Gastrocnemius medialis (tissue), 4 donors: ENCODE results near the gene PPP1R16B.

Experiments
- POLR2A ChIP-seq, 2 donors: fragments of 450-650 bp; IDR thresholded peaks; one replicate each; pipeline ENCODE4 v1.6.1; 2017; ENCODE audit warnings: antibody characterized with exemption in 2 of 2, mild to moderate bottlenecking in 2 of 2, moderate library complexity in 2 of 2
- TF ChIP-seq, protein P1 (sequence below), 5 experiments: fragments of 450-650 bp in 3 of 5; fragments of 200-600 bp in 2 of 5; sonication (generic) in 2 of 5; IDR thresholded peaks in 4 of 5; conservative IDR thresholded peaks in 1 of 5; 1 replicate in 4 of 5; 2 replicates in 1 of 5; pipeline ENCODE4 v1.5.1; 2016 to 2019; ENCODE audit warnings: antibody characterized with exemption in 5 of 5, mild to moderate bottlenecking in 3 of 5, moderate library complexity in 3 of 5

DNA sequence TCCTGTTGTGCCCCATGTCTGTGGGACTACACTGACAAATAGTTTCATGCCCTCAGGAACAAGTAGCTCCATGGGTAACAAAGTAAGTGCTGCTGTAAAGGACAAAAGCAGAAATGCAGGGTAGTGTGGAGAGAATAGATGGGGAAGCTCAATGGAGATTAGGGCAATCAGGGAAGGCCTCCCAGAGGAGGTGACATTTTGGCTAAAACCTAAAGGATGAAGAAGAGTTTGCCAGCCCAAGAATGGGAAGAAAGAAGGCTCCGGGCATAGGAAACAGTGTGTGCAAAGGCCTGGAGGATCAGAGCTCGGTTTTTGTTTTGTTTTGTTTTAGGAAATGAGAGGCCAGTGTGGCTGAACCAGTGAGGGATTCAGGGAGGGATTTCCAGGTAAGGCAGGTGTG, 77.1 kb downstream of the PPP1R16B start:
- TF ChIP-seq, protein P1, sequence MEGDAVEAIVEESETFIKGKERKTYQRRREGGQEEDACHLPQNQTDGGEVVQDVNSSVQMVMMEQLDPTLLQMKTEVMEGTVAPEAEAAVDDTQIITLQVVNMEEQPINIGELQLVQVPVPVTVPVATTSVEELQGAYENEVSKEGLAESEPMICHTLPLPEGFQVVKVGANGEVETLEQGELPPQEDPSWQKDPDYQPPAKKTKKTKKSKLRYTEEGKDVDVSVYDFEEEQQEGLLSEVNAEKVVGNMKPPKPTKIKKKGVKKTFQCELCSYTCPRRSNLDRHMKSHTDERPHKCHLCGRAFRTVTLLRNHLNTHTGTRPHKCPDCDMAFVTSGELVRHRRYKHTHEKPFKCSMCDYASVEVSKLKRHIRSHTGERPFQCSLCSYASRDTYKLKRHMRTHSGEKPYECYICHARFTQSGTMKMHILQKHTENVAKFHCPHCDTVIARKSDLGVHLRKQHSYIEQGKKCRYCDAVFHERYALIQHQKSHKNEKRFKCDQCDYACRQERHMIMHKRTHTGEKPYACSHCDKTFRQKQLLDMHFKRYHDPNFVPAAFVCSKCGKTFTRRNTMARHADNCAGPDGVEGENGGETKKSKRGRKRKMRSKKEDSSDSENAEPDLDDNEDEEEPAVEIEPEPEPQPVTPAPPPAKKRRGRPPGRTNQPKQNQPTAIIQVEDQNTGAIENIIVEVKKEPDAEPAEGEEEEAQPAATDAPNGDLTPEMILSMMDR (IDR thresholded peaks at IDR 0.05 in 4 of 5, conservative IDR thresholded peaks at IDR 0.05 in 1 of 5), result no peak
- no peak for TF ChIP-seq POLR2A (IDR thresholded peaks at IDR 0.05)
